Measurements from ENCODE around the gene RAD1. TPM values are rescaled to one million over a fixed set of nuclear protein-coding genes. Genes with fewer than 3 reads are reported as not detected.

The RAD1 gene
- total and polyA plus RNA-seq, 2 donors (not counting 1 experiment from before 2014, with no cell fraction given), result 7.8 to 25.9 TPM

- TF ChIP-seq CTCF (IDR thresholded peaks at IDR 0.05) (no peak), EZH2 (IDR thresholded peaks at IDR 0.05; ENCODE audit: borderline replicate concordance, insufficient read depth, low read depth, low read length, poor library complexity, severe bottlenecking) (no peak)
- H3K9ac ChIP-seq (ENCODE audit: low read length), result no peak overlapping the region
- ChIA-PET POLR2A (no interaction called here), CTCF (interaction anchor here (1.1 to 13.8 kb wide), 5 partner anchors 7 to 419 kb away, joined by 3 to 245 read pairs (median 4); partner anchors contain the start of genes BRIX1 and RAD1)
- DNase-seq (no peak), ATAC-seq (ENCODE audit: low read depth) (no peak)
- H3K27me3 Mint-ChIP-seq, result no peaks in the 10 kb centered on the region
- intact Hi-C loops (cut with micrococcal nuclease), result no loop called here
- no peak overlapping the region for H3K4me2 ChIP-seq (replicated peaks; ENCODE audit: low read depth, low read length, poor library complexity, severe bottlenecking)
- no peak overlapping the region for H3K4me3 Mint-ChIP-seq
- H3K4me3 ChIP-seq (ENCODE audit: control extremely low read depth in 1 of 5, extremely low read depth in 1 of 5, insufficient read depth in 1 of 5, low read depth in 2 of 5, low read length in 4 of 5), result no peak overlapping the region
- no peak overlapping the region for H3K27ac ChIP-seq (ENCODE audit: low read length in 2 of 2)
- H3K4me1 ChIP-seq (ENCODE audit: control insufficient read depth in 2 of 2, insufficient read depth in 2 of 2, low read length in 2 of 2), result no peaks in the 10 kb centered on the region
- H3K27ac Mint-ChIP-seq, result no peak overlapping the region
- no peaks in the 10 kb centered on the region for H3K27me3 ChIP-seq (replicated peaks in 1 of 4; ENCODE audit: control extremely low read depth in 1 of 4, control insufficient read depth in 3 of 4, insufficient read depth in 4 of 4, low read length in 3 of 4)
- no peaks in the 10 kb centered on the region for H3K9me3 Mint-ChIP-seq (ENCODE audit: insufficient read depth)
- no peaks in the 10 kb centered on the region for H3K9me3 ChIP-seq (ENCODE audit: control extremely low read depth in 1 of 3, control insufficient read depth in 2 of 3, insufficient read depth in 1 of 3, low read length in 2 of 3)
- peaks cover 11% of the 10 kb centered on the region for H3K79me2 ChIP-seq (ENCODE audit: control insufficient read depth, insufficient read depth, low read length)
- no CpG with 5 or more reads among the region's 2 CpGs for WGBS (ENCODE audit: insufficient coverage)
- H4K20me1 ChIP-seq (ENCODE audit: control insufficient read depth, insufficient read depth, low read length, poor library complexity, severe bottlenecking), result no peaks in the 10 kb centered on the region
- peaks cover 1 to 32% of the 10 kb centered on the region in 2 experiments for H3K36me3 ChIP-seq (replicated peaks in 1 of 2; ENCODE audit: control extremely low read depth in 1 of 2, control insufficient read depth in 1 of 2, extremely low read depth in 1 of 2, insufficient read depth in 2 of 2, low read length in 1 of 2)
- no peaks in the 10 kb centered on the region for H3K4me1 Mint-ChIP-seq
- no peak overlapping the region for H2AFZ ChIP-seq (ENCODE audit: insufficient read depth, low read depth, low read length, poor library complexity, severe bottlenecking)
Measured at GRCh38 chr5:34905564-34905963, 9.7 kb downstream of the RAD1 start.

GRCh38 chr5:34903260-34903659, 12.0 kb downstream of the RAD1 start:
- Mint-ChIP-seq H3K27ac (no peak overlapping the region), H3K4me3 (no peak overlapping the region), H3K4me1 (no peaks in the 10 kb centered on the region), H3K9me3 (ENCODE audit: insufficient read depth) (no peaks in the 10 kb centered on the region), H3K27me3 (no peaks in the 10 kb centered on the region)
- intact Hi-C loops (cut with micrococcal nuclease), result no loop called here
- WGBS (ENCODE audit: insufficient coverage), result no CpG with 5 or more reads among the region's 1 CpG
- no peak overlapping the region for H2AFZ ChIP-seq (ENCODE audit: insufficient read depth, low read depth, low read length, poor library complexity, severe bottlenecking)
- H3K79me2 ChIP-seq (ENCODE audit: control insufficient read depth, insufficient read depth, low read length), result no peaks in the 10 kb centered on the region
- H3K36me3 ChIP-seq (replicated peaks in 1 of 2; ENCODE audit: control extremely low read depth in 1 of 2, control insufficient read depth in 1 of 2, extremely low read depth in 1 of 2, insufficient read depth in 2 of 2, low read length in 1 of 2), result peaks cover 0 to 14% of the 10 kb centered on the region in 2 experiments
- no peak overlapping the region for H3K4me3 ChIP-seq (ENCODE audit: control extremely low read depth in 1 of 5, extremely low read depth in 1 of 5, insufficient read depth in 1 of 5, low read depth in 2 of 5, low read length in 4 of 5)
- H3K4me2 ChIP-seq (replicated peaks; ENCODE audit: low read depth, low read length, poor library complexity, severe bottlenecking), result no peak overlapping the region
- no peaks in the 10 kb centered on the region for H4K20me1 ChIP-seq (ENCODE audit: control insufficient read depth, insufficient read depth, low read length, poor library complexity, severe bottlenecking)
- ChIA-PET POLR2A (interaction anchor here (0.6 kb wide), 1 partner anchor 13 kb away, joined by 11 read pairs; no protein-coding TSS in a partner anchor), CTCF (interaction anchor here (1.0 to 13.8 kb wide), 4 partner anchors 10 to 429 kb away, joined by 4 to 245 read pairs (median 12); no protein-coding TSS in a partner anchor)
- H3K9me3 ChIP-seq (ENCODE audit: control extremely low read depth in 1 of 3, control insufficient read depth in 2 of 3, insufficient read depth in 1 of 3, low read length in 2 of 3), result no peaks in the 10 kb centered on the region
- no peak for DNase-seq
- ATAC-seq (ENCODE audit: low read depth), result no peak
- H3K27ac ChIP-seq (ENCODE audit: low read length in 2 of 2), result no peak overlapping the region
- TF ChIP-seq CTCF (IDR thresholded peaks at IDR 0.05) (no peak), EZH2 (IDR thresholded peaks at IDR 0.05; ENCODE audit: borderline replicate concordance, insufficient read depth, low read depth, low read length, poor library complexity, severe bottlenecking) (no peak)
- H3K4me1 ChIP-seq (ENCODE audit: control insufficient read depth in 2 of 2, insufficient read depth in 2 of 2, low read length in 2 of 2), result no peaks in the 10 kb centered on the region
- H3K27me3 ChIP-seq (replicated peaks in 1 of 4; ENCODE audit: control extremely low read depth in 1 of 4, control insufficient read depth in 3 of 4, insufficient read depth in 4 of 4, low read length in 3 of 4), result no peaks in the 10 kb centered on the region
- no peak overlapping the region for H3K9ac ChIP-seq (ENCODE audit: low read length)
